Sigmoid colon (tissue), 4 donors: ENCODE measurements around the gene CDC42EP3.

Source experiments
- EP300 ChIP-seq, 4 donors: sonication (generic); formaldehyde crosslinking; IDR thresholded peaks; one replicate each; pipeline ENCODE4 v1.6.1; 2017; ENCODE audit warnings: antibody characterized with exemption in 4 of 4
- POLR2A ChIP-seq, 2 donors: fragments of 450-650 bp; IDR thresholded peaks; one replicate each; pipeline ENCODE4 v1.6.1; 2016; ENCODE audit warnings: antibody characterized with exemption in 2 of 2, mild to moderate bottlenecking in 2 of 2, moderate library complexity in 2 of 2
- POLR2AphosphoS5 ChIP-seq, 4 donors: sonication (generic); formaldehyde crosslinking; IDR thresholded peaks; one replicate each; pipeline ENCODE4 v1.6.1; 2017; ENCODE audit warnings: antibody characterized with exemption in 4 of 4
- TF ChIP-seq, protein P1 (sequence below), 4 experiments: fragments of 450-650 bp in 3 of 4; fragments of 200-600 bp in 1 of 4; IDR thresholded peaks; one replicate each; pipeline ENCODE4 v1.5.1; 2016 to 2019; ENCODE audit warnings: antibody characterized with exemption in 4 of 4, mild to moderate bottlenecking in 3 of 4, moderate library complexity in 2 of 4

DNA sequence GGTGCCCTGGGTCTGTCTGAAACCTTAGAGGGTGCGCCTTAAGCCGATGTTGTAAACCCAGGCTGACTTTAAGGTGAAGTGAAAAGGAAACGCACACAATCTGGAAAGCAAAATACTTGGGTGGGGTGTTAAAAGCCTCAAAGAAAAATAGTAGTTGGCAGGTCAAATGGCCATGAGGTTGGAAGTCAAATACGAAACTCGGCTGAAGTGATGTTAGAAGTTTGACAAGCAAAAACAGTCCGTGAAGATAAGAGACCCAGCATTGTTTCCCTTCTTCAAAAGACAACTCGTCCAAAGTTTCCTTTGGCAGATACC is 1.4 kb upstream of the CDC42EP3 start:
- TF ChIP-seq, protein P1, sequence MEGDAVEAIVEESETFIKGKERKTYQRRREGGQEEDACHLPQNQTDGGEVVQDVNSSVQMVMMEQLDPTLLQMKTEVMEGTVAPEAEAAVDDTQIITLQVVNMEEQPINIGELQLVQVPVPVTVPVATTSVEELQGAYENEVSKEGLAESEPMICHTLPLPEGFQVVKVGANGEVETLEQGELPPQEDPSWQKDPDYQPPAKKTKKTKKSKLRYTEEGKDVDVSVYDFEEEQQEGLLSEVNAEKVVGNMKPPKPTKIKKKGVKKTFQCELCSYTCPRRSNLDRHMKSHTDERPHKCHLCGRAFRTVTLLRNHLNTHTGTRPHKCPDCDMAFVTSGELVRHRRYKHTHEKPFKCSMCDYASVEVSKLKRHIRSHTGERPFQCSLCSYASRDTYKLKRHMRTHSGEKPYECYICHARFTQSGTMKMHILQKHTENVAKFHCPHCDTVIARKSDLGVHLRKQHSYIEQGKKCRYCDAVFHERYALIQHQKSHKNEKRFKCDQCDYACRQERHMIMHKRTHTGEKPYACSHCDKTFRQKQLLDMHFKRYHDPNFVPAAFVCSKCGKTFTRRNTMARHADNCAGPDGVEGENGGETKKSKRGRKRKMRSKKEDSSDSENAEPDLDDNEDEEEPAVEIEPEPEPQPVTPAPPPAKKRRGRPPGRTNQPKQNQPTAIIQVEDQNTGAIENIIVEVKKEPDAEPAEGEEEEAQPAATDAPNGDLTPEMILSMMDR (IDR thresholded peaks at IDR 0.05): no peak
- no peak for TF ChIP-seq POLR2AphosphoS5 (IDR thresholded peaks at IDR 0.05)
- no peak for TF ChIP-seq POLR2A (IDR thresholded peaks at IDR 0.05)
- no peak for TF ChIP-seq EP300 (IDR thresholded peaks at IDR 0.05)
